HepG2 (cell line): Measurements from ENCODE around the gene MAN2C1. TPM values are rescaled to one million over a fixed set of nuclear protein-coding genes. Genes with fewer than 3 reads are reported as not detected.

Experiments used
- BRF2 ChIP-seq: sonication (generic); formaldehyde crosslinking; IDR thresholded peaks from 2 replicates; pipeline ENCODE4 v1.8.1; 2022; ENCODE audit warnings: mild to moderate bottlenecking, missing genetic modification reagents
- CTCF ChIP-seq: sonication (generic); formaldehyde crosslinking; IDR thresholded peaks from 2 replicates; pipeline ENCODE4 v1.5.0; 2020; ENCODE audit warnings: mild to moderate bottlenecking, missing genetic modification reagents, moderate library complexity
- ESRRA ChIP-seq: sonication (generic); formaldehyde crosslinking; IDR thresholded peaks from 2 replicates; pipeline ENCODE4 v1.5.1; 2020; ENCODE audit warnings: mild to moderate bottlenecking, low read depth, missing genetic modification reagents
- GLI4 ChIP-seq: sonication (generic); formaldehyde crosslinking; IDR thresholded peaks from 2 replicates; pipeline ENCODE4 v1.5.1; 2020; ENCODE audit warnings: missing genetic modification reagents, mild to moderate bottlenecking, moderate library complexity, borderline replicate concordance
- IKZF1 ChIP-seq: fragments of 450-650 bp; IDR thresholded peaks from 2 replicates; pipeline ENCODE4 v1.7.1; 2016
- ISL2 ChIP-seq: sonication (generic); formaldehyde crosslinking; IDR thresholded peaks from 2 replicates; pipeline ENCODE4 v1.5.0; 2020; ENCODE audit warnings: missing genetic modification reagents
- KDM4B ChIP-seq: sonication (generic); formaldehyde crosslinking; IDR thresholded peaks from 2 replicates; pipeline ENCODE4 v1.4.0; 2020; ENCODE audit warnings: missing genetic modification reagents
- LCORL ChIP-seq, 2 experiments: fragments of 450-650 bp in 1 of 2; sonication (generic) in 1 of 2; formaldehyde crosslinking in 1 of 2; IDR thresholded peaks; 2 replicates each; pipeline versions ENCODE4 v1.5.0 to v1.6.1; 2017 to 2020; ENCODE audit warnings: antibody characterized with exemption in 1 of 2, missing genetic modification reagents in 1 of 2
- MED1 ChIP-seq: sonication (generic); formaldehyde crosslinking; IDR thresholded peaks from 2 replicates; pipeline ENCODE4 v1.4.0; 2020; ENCODE audit warnings: missing genetic modification reagents
- MLX ChIP-seq: IDR thresholded peaks from 2 replicates; pipeline ENCODE4 v1.6.1; 2016
- MXD3 ChIP-seq: IDR thresholded peaks from 2 replicates; pipeline ENCODE4 v1.6.1; 2016; ENCODE audit warnings: mild to moderate bottlenecking, missing biosample characterization, missing genetic modification reagents
- MZF1 ChIP-seq: sonication (generic); formaldehyde crosslinking; IDR thresholded peaks from 2 replicates; pipeline ENCODE4 v1.8.1; 2023; ENCODE audit warnings: mild to moderate bottlenecking, missing genetic modification reagents, borderline replicate concordance
- NFYB ChIP-seq: sonication (generic); formaldehyde crosslinking; IDR thresholded peaks from 2 replicates; pipeline ENCODE4 v1.4.0; 2020; ENCODE audit warnings: missing genetic modification reagents
- NR1H2 ChIP-seq: sonication (generic); formaldehyde crosslinking; IDR thresholded peaks from 2 replicates; pipeline ENCODE4 v1.8.1; 2022; ENCODE audit warnings: low read depth, missing genetic modification reagents, borderline replicate concordance
- NR2C2 ChIP-seq: sonication (generic); formaldehyde crosslinking; IDR thresholded peaks from 2 replicates; pipeline ENCODE4 v1.4.0; 2020; ENCODE audit warnings: missing genetic modification reagents, mild to moderate bottlenecking, moderate library complexity, borderline replicate concordance
- REPIN1 ChIP-seq: sonication (generic); formaldehyde crosslinking; IDR thresholded peaks from 2 replicates; pipeline ENCODE4 v1.8.0; 2022; ENCODE audit warnings: missing genetic modification reagents, low read depth, mild to moderate bottlenecking, borderline replicate concordance
- RFXAP ChIP-seq: sonication (generic); formaldehyde crosslinking; IDR thresholded peaks from 2 replicates; pipeline ENCODE4 v1.4.0; 2020; ENCODE audit warnings: missing genetic modification reagents, borderline replicate concordance
- TOPORS ChIP-seq: sonication (generic); formaldehyde crosslinking; IDR thresholded peaks from 2 replicates; pipeline ENCODE4 v1.8.0; 2023; ENCODE audit warnings: mild to moderate bottlenecking, missing genetic modification reagents
- ZBTB3 ChIP-seq: sonication (generic); formaldehyde crosslinking; IDR thresholded peaks from 2 replicates; pipeline ENCODE4 v1.4.0; 2020; ENCODE audit warnings: low read depth, mild to moderate bottlenecking, moderate library complexity, missing genetic modification reagents, borderline replicate concordance
- ZNF10 ChIP-seq: sonication (generic); formaldehyde crosslinking; IDR thresholded peaks from 2 replicates; pipeline ENCODE4 v1.4.0; 2020; ENCODE audit warnings: mild to moderate bottlenecking, low read depth, missing genetic modification reagents, borderline replicate concordance
- ZNF12 ChIP-seq: sonication (generic); formaldehyde crosslinking; IDR thresholded peaks from 2 replicates; pipeline ENCODE4 v1.5.0; 2020; ENCODE audit warnings: missing genetic modification reagents
- ZNF264 ChIP-seq: sonication (generic); formaldehyde crosslinking; IDR thresholded peaks from 2 replicates; pipeline ENCODE4 v1.4.0; 2020; ENCODE audit warnings: missing genetic modification reagents
- ZNF558 ChIP-seq: sonication (generic); formaldehyde crosslinking; IDR thresholded peaks from 2 replicates; pipeline ENCODE4 v1.9.0; 2022; ENCODE audit warnings: mild to moderate bottlenecking, missing genetic modification reagents, borderline replicate concordance
- ZNF572 ChIP-seq: sonication (generic); formaldehyde crosslinking; IDR thresholded peaks from 2 replicates; pipeline ENCODE4 v1.5.1; 2020; ENCODE audit warnings: mild to moderate bottlenecking, missing genetic modification reagents
- ZNF839 ChIP-seq: sonication (generic); formaldehyde crosslinking; IDR thresholded peaks from 2 replicates; pipeline ENCODE4 v1.4.0; 2020; ENCODE audit warnings: missing genetic modification reagents, mild to moderate bottlenecking, borderline replicate concordance
- ZSCAN21 ChIP-seq: sonication (generic); formaldehyde crosslinking; IDR thresholded peaks from 2 replicates; pipeline ENCODE4 v1.8.0; 2022; ENCODE audit warnings: mild to moderate bottlenecking, missing genetic modification reagents, moderate library complexity, borderline replicate concordance
- polyA plus RNA-seq, 8 experiments: library from polyadenylated mRNA; depleted of rRNA in 3 of 8; stranded (reverse) in 7 of 8; unstranded in 1 of 8; fragments of >200 nt; fragmentation: Illumina TruSeq in 4 of 8; extraction: Trizol in 4 of 8; gene quantifications; 2 replicates each; pipeline versions ENCODE4 v1.2.1 to v1.2.3, GENCODE V29; 2011 to 2016; ENCODE audit warnings: low read depth in 4 of 8, missing spikeins in 1 of 8, mixed read lengths in 1 of 8; ENCODE audit not compliant: insufficient read depth in 1 of 8
- total RNA-seq, 5 experiments: library from RNA; depleted of rRNA; stranded (reverse); fragments of >200 nt; fragmentation: Illumina TruSeq; extraction: Trizol; gene quantifications; 2 replicates each; pipeline ENCODE4 v1.2.3, GENCODE V29; 2016; ENCODE audit warnings: low read depth in 1 of 5

The MAN2C1 gene
- total and polyA plus RNA-seq, 2 of the 13 experiments (the other 11 are each of a cell fraction or from before 2014, with no cell fraction given): 62.6 to 71.0 TPM

GRCh38 chr15:75307778-75308390 lies 60.5 kb downstream of the MAN2C1 start (continued):
- TF ChIP-seq ZBTB3 (no peak), MLX (no peak), NR1H2 (CRISPR knock-in tag) (no peak), NFYB (CRISPR knock-in tag) (no peak), MZF1 (CRISPR knock-in tag) (no peak), LCORL (IDR thresholded peaks at IDR 0.05) (no peak), LCORL (CRISPR knock-in tag; IDR thresholded peaks at IDR 0.05) (0 out of 2 replicates have a peak, but pooled peaks have one; percentile 29), ESRRA (CRISPR knock-in tag) (no peak), CTCF (peak; percentile 90), ISL2 (CRISPR knock-in tag) (peak; percentile 31; the same call in 1 of the 2 replicates), ZSCAN21 (no peak), GLI4 (no peak), ZNF12 (no peak), TOPORS (CRISPR knock-in tag) (no peak), NR2C2 (CRISPR knock-in tag) (no peak), ZNF572 (0 out of 2 replicates have a peak, but pooled peaks have one; percentile 23), MED1 (CRISPR knock-in tag) (peak; percentile 30; the same call in 1 of the 2 replicates), ZNF839 (CRISPR knock-in tag) (no peak), KDM4B (CRISPR knock-in tag) (no peak), BRF2 (CRISPR knock-in tag) (no peak), REPIN1 (CRISPR knock-in tag) (no peak), ZNF10 (CRISPR knock-in tag) (no peak), ZNF558 (CRISPR knock-in tag) (no peak), ZNF264 (CRISPR knock-in tag) (0 out of 2 replicates have a peak, but pooled peaks have one; percentile 22), MXD3 (CRISPR knock-in tag) (no peak), RFXAP (CRISPR knock-in tag) (0 out of 2 replicates have a peak, but pooled peaks have one; percentile 29), IKZF1 (no peak)
